ENCODE data around the gene RFX8. TPM values are rescaled to one million over a fixed set of nuclear protein-coding genes. Genes with fewer than 3 reads are reported as not detected.

Gene RFX8
- polyA plus RNA-seq, 3 donors = not detected

- Histone ChIP-seq H2AFZ (ENCODE audit: insufficient read depth, low read depth, low read length, poor library complexity, severe bottlenecking) (no peak overlapping the region), H3K79me2 (ENCODE audit: insufficient read depth, low read length) (no peaks in the 10 kb centered on the region), H3K27me3 (ENCODE audit: control insufficient read depth in 2 of 2, insufficient read depth in 2 of 2, low read length in 2 of 2) (no peaks in the 10 kb centered on the region), H3K9me3 (replicated peaks in 1 of 2; ENCODE audit: control insufficient read depth in 1 of 2, insufficient read depth in 1 of 2, low read length in 2 of 2) (no peaks in the 10 kb centered on the region), H3K27ac (ENCODE audit: low read depth in 1 of 2, low read length in 2 of 2) (no peak overlapping the region), H3K9ac (ENCODE audit: insufficient read depth, low read length, poor library complexity, severe bottlenecking) (no peak overlapping the region), H3K4me3 (replicated peaks in 1 of 3; ENCODE audit: low read depth in 2 of 3, low read length in 3 of 3) (no peak overlapping the region), H3K36me3 (replicated peaks in 1 of 2; ENCODE audit: control insufficient read depth in 1 of 2, insufficient read depth in 2 of 2, low read length in 2 of 2) (no peaks in the 10 kb centered on the region), H3K4me2 (replicated peaks; ENCODE audit: extremely low read depth, low read length, poor library complexity, severe bottlenecking) (no peak overlapping the region), H3K4me1 (ENCODE audit: control insufficient read depth in 1 of 2, insufficient read depth in 2 of 2, low read length in 2 of 2) (peaks cover 8 to 9% of the 10 kb centered on the region in 2 donors), H4K20me1 (ENCODE audit: insufficient read depth, low read length) (no peaks in the 10 kb centered on the region)
- intact Hi-C loops (cut with micrococcal nuclease) = no loop called here
- WGBS (ENCODE audit: insufficient coverage) = 96% methylated on average over 5 of the region's 5 CpGs
- Mint-ChIP-seq H3K4me1 (peaks cover 18% of the 10 kb centered on the region), H3K9me3 (peaks cover 0 to 3% (median 0%) of the 10 kb centered on the region in 7 donors), H3K27ac (no peak overlapping the region), H3K27me3 (ENCODE audit: low read depth in 3 of 3) (peaks cover 0 to 6% (median 6%) of the 10 kb centered on the region in 3 donors), H3K36me3 (peaks cover 0 to 4% of the 10 kb centered on the region in 2 donors), H3K4me3 (no peak overlapping the region)
- no peak for DNase-seq
- no peak for TF ChIP-seq CTCF (IDR thresholded peaks at IDR 0.05)
Observed at GRCh38 chr2:101367508-101367907, 107.4 kb downstream of the RFX8 start.

GRCh38 chr2:101364878-101365277 lies 110.0 kb downstream of the RFX8 start:
- TF ChIP-seq CTCF (IDR thresholded peaks at IDR 0.05) = no peak
- Histone ChIP-seq H2AFZ (ENCODE audit: insufficient read depth, low read depth, low read length, poor library complexity, severe bottlenecking) (no peak overlapping the region), H3K9ac (ENCODE audit: insufficient read depth, low read length, poor library complexity, severe bottlenecking) (no peak overlapping the region), H3K27ac (ENCODE audit: low read depth in 1 of 2, low read length in 2 of 2) (no peak overlapping the region), H3K79me2 (ENCODE audit: insufficient read depth, low read length) (no peaks in the 10 kb centered on the region), H3K4me1 (ENCODE audit: control insufficient read depth in 1 of 2, insufficient read depth in 2 of 2, low read length in 2 of 2) (peaks cover 20 to 25% of the 10 kb centered on the region in 2 donors), H3K4me2 (replicated peaks; ENCODE audit: extremely low read depth, low read length, poor library complexity, severe bottlenecking) (no peak overlapping the region), H3K9me3 (replicated peaks in 1 of 2; ENCODE audit: control insufficient read depth in 1 of 2, insufficient read depth in 1 of 2, low read length in 2 of 2) (no peaks in the 10 kb centered on the region), H3K4me3 (replicated peaks in 1 of 3; ENCODE audit: low read depth in 2 of 3, low read length in 3 of 3) (no peak overlapping the region), H3K36me3 (replicated peaks in 1 of 2; ENCODE audit: control insufficient read depth in 1 of 2, insufficient read depth in 2 of 2, low read length in 2 of 2) (no peaks in the 10 kb centered on the region), H3K27me3 (ENCODE audit: control insufficient read depth in 2 of 2, insufficient read depth in 2 of 2, low read length in 2 of 2) (no peaks in the 10 kb centered on the region), H4K20me1 (ENCODE audit: insufficient read depth, low read length) (no peaks in the 10 kb centered on the region)
- no peak for DNase-seq
- Mint-ChIP-seq H3K36me3 (peaks cover 0 to 4% of the 10 kb centered on the region in 2 donors), H3K4me3 (no peak overlapping the region), H3K27ac (no peak overlapping the region), H3K27me3 (ENCODE audit: low read depth in 3 of 3) (peaks cover 0 to 6% (median 5%) of the 10 kb centered on the region in 3 donors), H3K4me1 (peaks cover 32% of the 10 kb centered on the region), H3K9me3 (peaks cover 0 to 3% (median 0%) of the 10 kb centered on the region in 7 donors)
- intact Hi-C loops (cut with micrococcal nuclease) = no loop called here
- 95% methylated on average over 7 of the region's 7 CpGs for WGBS (ENCODE audit: insufficient coverage)
